SK-N-SH (cell line): ENCODE measurements around the gene PHC2.

Experiments
- EP300 ChIP-seq, 2 experiments: IDR thresholded peaks; 2 replicates each; pipeline versions ENCODE4 v1.4.0 to v1.6.1; 2012; ENCODE audit warnings: borderline replicate concordance in 1 of 2, low read depth in 1 of 2, low read length in 1 of 2
- RAD21 ChIP-seq: IDR thresholded peaks from 2 replicates; pipeline ENCODE4 v1.6.1; 2012; ENCODE audit warnings: mild to moderate bottlenecking, low read length

- TF ChIP-seq EP300 (IDR thresholded peaks at IDR 0.05; ENCODE audit: borderline replicate concordance in 1 of 2, low read depth in 1 of 2, low read length in 1 of 2) = no peak
- TF ChIP-seq RAD21 = no peak
These were observed 60.6 kb downstream of the PHC2 start for GRCh38 chr1:33370301-33370700.
